HEK293T (cell line): ENCODE measurements around the gene DIDO1.

ENCODE experiments used
- CTCF ChIA-PET: fragments of 350-600 bp; formaldehyde crosslinking; extraction: SDS; loops from one replicate; lab custom pipeline; 2021; ENCODE audit warnings: antibody characterized with exemption, inconsistent platforms; lab: Yijun Ruan, JAX
- POLR2A ChIA-PET: fragments of 350-600 bp; formaldehyde crosslinking; extraction: SDS; loops from one replicate; lab custom pipeline; 2020; ENCODE audit warnings: antibody characterized with exemption, inconsistent platforms; lab: Yijun Ruan, JAX
- DNase-seq: peaks from one replicate; pipeline ENCODE4 v3.0.0; 2012; ENCODE audit warnings: mixed read lengths; ENCODE audit errors: extremely low spot score
- ARNT ChIP-seq: fragments of 450-650 bp; IDR thresholded peaks from 2 replicates; pipeline ENCODE4 v1.6.1; 2017; ENCODE audit warnings: mild to moderate bottlenecking
- BHLHE40 ChIP-seq: fragments of 450-650 bp; IDR thresholded peaks from 2 replicates; pipeline ENCODE4 v1.6.1; 2016; ENCODE audit warnings: mild to moderate bottlenecking, moderate library complexity, borderline replicate concordance
- CTBP1 ChIP-seq: fragments of 450-650 bp; IDR thresholded peaks from 2 replicates; pipeline ENCODE4 v1.6.1; 2016; ENCODE audit warnings: borderline replicate concordance
- ELF4 ChIP-seq: fragments of 450-650 bp; IDR thresholded peaks from 2 replicates; pipeline ENCODE4 v1.6.1; 2017; ENCODE audit warnings: antibody characterized with exemption
- FOXA1 ChIP-seq: fragments of 450-650 bp; IDR thresholded peaks from 2 replicates; pipeline ENCODE4 v1.6.1; 2016; ENCODE audit warnings: mild to moderate bottlenecking
- FOXK2 ChIP-seq: fragments of 450-650 bp; IDR thresholded peaks from 2 replicates; pipeline ENCODE4 v1.6.1; 2016; ENCODE audit warnings: mild to moderate bottlenecking
- FOXM1 ChIP-seq: fragments of 450-650 bp; IDR thresholded peaks from 2 replicates; pipeline ENCODE4 v1.6.1; 2017; ENCODE audit warnings: mild to moderate bottlenecking, borderline replicate concordance
- HDGF ChIP-seq: fragments of 450-650 bp; IDR thresholded peaks from 2 replicates; pipeline ENCODE4 v1.6.1; 2017; ENCODE audit warnings: antibody characterized with exemption, borderline replicate concordance
- L3MBTL2 ChIP-seq: fragments of 450-650 bp; conservative IDR thresholded peaks from 2 replicates; pipeline ENCODE4 v1.6.1; 2016; ENCODE audit warnings: mild to moderate bottlenecking
- LEF1 ChIP-seq: fragments of 450-650 bp; IDR thresholded peaks from 2 replicates; pipeline ENCODE4 v1.6.1; 2017; ENCODE audit warnings: mild to moderate bottlenecking, borderline replicate concordance
- NFRKB ChIP-seq: fragments of 450-650 bp; IDR thresholded peaks from 2 replicates; pipeline ENCODE4 v1.6.1; 2016; ENCODE audit warnings: mild to moderate bottlenecking, moderate library complexity
- SP1 ChIP-seq: fragments of 450-650 bp; IDR thresholded peaks from 2 replicates; pipeline ENCODE4 v1.6.1; 2017
- SUZ12 ChIP-seq: fragments of 450-650 bp; IDR thresholded peaks from 2 replicates; pipeline ENCODE4 v1.6.1; 2016; ENCODE audit warnings: mild to moderate bottlenecking
- TARDBP ChIP-seq: fragments of 450-650 bp; IDR thresholded peaks from 2 replicates; pipeline ENCODE4 v1.6.1; 2016
- ZNF384 ChIP-seq: fragments of 450-650 bp; IDR thresholded peaks from 2 replicates; pipeline ENCODE4 v1.6.1; 2016
- TF ChIP-seq, protein P1 (sequence below): fragments of 450-650 bp; IDR thresholded peaks from 2 replicates; pipeline ENCODE4 v1.6.1; 2016

DIDO1 gene

DNA sequence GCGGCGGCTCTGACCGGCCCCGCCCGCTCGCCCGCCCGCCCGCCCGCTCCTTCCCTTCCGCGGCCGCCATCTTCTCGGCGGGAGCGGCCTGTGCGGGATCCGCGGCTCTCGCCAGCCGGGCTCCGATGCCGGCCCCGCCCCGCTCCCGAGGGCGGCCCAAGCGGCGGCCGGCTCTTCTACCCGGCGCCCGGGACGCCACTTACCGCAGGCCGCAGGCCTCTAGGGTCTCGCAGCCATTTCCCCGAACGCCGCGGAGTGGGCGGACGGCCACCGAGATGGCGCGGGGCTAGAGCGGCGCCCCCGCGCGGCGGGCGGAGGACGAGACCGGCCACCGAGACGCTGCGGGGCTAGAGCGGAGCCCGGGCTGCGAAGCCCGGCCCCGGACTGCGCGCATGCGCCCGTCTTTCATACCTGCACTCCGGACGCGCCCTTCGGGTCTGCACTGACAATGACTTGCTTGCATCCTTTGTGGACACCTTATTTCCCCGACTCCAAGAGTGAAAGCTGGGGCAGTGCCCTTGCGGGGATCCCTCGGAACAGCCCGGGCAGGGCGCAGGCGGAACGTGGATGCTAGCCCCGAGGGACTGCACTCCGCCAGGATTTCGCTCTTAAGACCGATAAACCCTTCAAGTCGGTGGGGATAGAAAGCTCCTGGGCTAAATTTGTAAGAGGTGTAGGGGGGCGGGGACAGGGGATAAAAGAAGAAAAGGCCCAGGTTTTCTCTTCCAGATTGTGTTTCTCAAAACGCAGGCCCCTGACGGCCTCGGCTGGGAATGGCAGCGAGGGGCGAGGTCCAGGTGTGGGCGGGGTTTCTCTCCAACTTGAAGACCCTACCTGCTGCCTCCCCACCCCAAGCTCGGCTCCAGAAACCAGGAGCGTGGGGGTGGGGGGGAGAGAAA, at the start of gene DIDO1:
Gene DIDO1 (minus strand): TSS at position 277 of the 899 bp plus-strand sequence.
- CTCF ChIA-PET = interaction anchor here (0.6 to 2.2 kb wide), 4 partner anchors 8 to 46 kb away, joined by 3 to 8 read pairs (median 4); no protein-coding TSS in a partner anchor
- TF ChIP-seq LEF1 (no peak; the same call in 1 of the 2 replicates), ELF4 (no peak), FOXM1 (no peak), ARNT (0 out of 2 replicates have a peak, but pooled peaks have one; percentile 9), ZNF384 (no peak), FOXA1 (no peak)
- TF ChIP-seq, protein P1, sequence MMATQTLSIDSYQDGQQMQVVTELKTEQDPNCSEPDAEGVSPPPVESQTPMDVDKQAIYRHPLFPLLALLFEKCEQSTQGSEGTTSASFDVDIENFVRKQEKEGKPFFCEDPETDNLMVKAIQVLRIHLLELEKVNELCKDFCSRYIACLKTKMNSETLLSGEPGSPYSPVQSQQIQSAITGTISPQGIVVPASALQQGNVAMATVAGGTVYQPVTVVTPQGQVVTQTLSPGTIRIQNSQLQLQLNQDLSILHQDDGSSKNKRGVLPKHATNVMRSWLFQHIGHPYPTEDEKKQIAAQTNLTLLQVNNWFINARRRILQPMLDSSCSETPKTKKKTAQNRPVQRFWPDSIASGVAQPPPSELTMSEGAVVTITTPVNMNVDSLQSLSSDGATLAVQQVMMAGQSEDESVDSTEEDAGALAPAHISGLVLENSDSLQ = no peak
- peak; percentile 95 for DNase-seq
- POLR2A ChIA-PET = interaction anchor here (1.0 to 6.5 kb wide), 3 partner anchors 10 to 67 kb away, joined by 3 to 50 read pairs (median 3); partner anchors contain the start of genes GID8 and TCFL5

- ChIA-PET CTCF (no interaction called here), POLR2A (no interaction called here)
- TF ChIP-seq FOXA1 (no peak), TARDBP (no peak), FOXM1 (no peak), SUZ12 (no peak), SP1 (no peak), ELF4 (no peak), FOXK2 (no peak), ARNT (no peak), HDGF (no peak)
- TF ChIP-seq, protein P1 = no peak
- no peak for DNase-seq
Observed at GRCh38 chr20:62975251-62975760, 49.0 kb upstream of the DIDO1 start.

DNA sequence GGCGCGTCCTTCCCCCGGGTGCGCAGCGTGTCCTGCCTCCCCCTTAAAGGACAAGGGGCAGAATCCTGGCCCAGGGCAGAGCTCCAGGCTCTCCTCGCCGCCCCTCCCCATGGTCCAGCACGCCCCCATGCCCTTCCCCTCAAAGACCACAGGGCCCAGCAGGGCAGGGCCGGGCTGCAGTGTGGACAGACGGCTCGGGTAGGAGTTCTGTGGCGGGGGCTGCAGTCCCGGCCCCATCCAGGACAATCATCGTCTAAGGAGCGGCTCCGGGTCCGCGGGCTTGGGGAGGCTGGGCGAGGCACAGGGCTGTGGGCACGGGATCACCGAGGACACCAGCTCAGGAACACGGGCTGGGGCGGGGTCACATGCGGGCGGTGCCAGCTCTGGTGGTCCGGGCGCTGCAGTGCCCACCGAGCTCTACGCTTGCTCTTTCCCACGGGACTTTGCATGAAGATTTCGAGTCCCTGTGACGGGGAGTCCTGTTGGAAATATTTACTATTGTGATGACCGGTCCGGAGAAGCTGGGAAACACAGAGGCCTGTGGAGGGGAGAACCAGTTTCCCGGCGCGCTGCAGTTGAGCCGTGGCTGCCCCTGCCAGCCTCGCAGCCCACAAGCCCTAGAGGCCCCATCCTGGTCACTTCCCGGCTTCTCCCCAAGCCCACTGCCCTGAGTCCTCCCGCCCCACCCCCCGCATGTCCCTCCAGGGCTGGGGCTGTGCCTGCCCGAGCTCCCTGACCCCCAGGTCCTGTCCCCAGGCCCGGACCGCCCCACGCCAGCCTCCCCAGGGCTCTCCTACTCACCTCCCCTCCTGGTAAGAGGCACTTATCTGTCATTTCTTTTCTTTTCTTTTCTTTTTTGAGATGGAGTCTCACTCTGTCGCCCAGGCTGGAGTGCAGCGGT, 46.8 kb upstream of the DIDO1 start:
- TF ChIP-seq ARNT = no peak
- TF ChIP-seq SUZ12 = no peak
- no peak for TF ChIP-seq BHLHE40
- TF ChIP-seq ZNF384 = no peak
- TF ChIP-seq, protein P1 = no peak
- TF ChIP-seq FOXM1 = no peak
- TF ChIP-seq L3MBTL2 = no peak
- no peak for TF ChIP-seq LEF1
- no peak for TF ChIP-seq TARDBP
- TF ChIP-seq SP1 = no peak
- no peak for TF ChIP-seq FOXK2
- no peak for TF ChIP-seq FOXA1
- TF ChIP-seq NFRKB = no peak
- no peak for TF ChIP-seq HDGF
- TF ChIP-seq CTBP1 = no peak
- TF ChIP-seq ELF4 = no peak
- ChIA-PET CTCF (interaction anchor here (0.6 to 1.4 kb wide), 5 partner anchors 7 to 46 kb away, joined by 3 to 8 read pairs (median 3); partner anchors contain the start of gene BHLHE23), POLR2A (interaction anchor here (1.0 kb wide), 2 partner anchors 31 to 35 kb away, joined by 4 read pairs; partner anchors contain the start of gene GID8)
- DNase-seq = no peak

- DNase-seq = peak; percentile 94
- ChIA-PET CTCF (interaction anchor here (0.6 to 1.4 kb wide), 5 partner anchors 8 to 45 kb away, joined by 3 to 8 read pairs (median 3); partner anchors contain the start of gene BHLHE23), POLR2A (interaction anchor here (1.0 kb wide), 2 partner anchors 32 to 34 kb away, joined by 4 read pairs; partner anchors contain the start of gene GID8)
- TF ChIP-seq ZNF384 = no peak
Observed at GRCh38 chr20:62971950-62972844, 45.9 kb upstream of the DIDO1 start.
